ENCODE data around the gene SCGB1C2. TPM values are rescaled to one million over a fixed set of nuclear protein-coding genes. Genes with fewer than 3 reads are reported as not detected.
"Not testable (repeated sequence)": the region's sequence is repeated elsewhere in the genome, so short reads cannot be mapped to it uniquely, and the experiment has no call there.

The SCGB1C2 gene
- total RNA-seq, 1 experiment from 2014 or later, result not detected

- ChIA-PET CTCF (interaction anchor here (0.6 to 2.8 kb wide), 16 partner anchors 12 to 536 kb away, joined by 3 to 10 read pairs (median 3); no protein-coding TSS in a partner anchor), POLR2A (no interaction called here)
- Mint-ChIP-seq H3K4me1 (no peaks in the 10 kb centered on the region), H3K27ac (peak overlapping the region; percentile 69), H3K27me3 (ENCODE audit: low read depth) (no peaks in the 10 kb centered on the region), H3K9me3 (no peaks in the 10 kb centered on the region), H3K4me3 (no peak overlapping the region), H3K36me3 (no peaks in the 10 kb centered on the region)
- DNase-seq (ENCODE audit: low spot score), result peak; percentile 59
- TF ChIP-seq AFF4 (CRISPR knock-in tag; IDR thresholded peaks at IDR 0.05; ENCODE audit: borderline replicate concordance) (no peak), CREB1 (CRISPR knock-in tag; IDR thresholded peaks at IDR 0.05) (no peak), FOXJ3 (CRISPR knock-in tag; IDR thresholded peaks at IDR 0.05; ENCODE audit: borderline replicate concordance) (no peak), PRRX2 (CRISPR knock-in tag; IDR thresholded peaks at IDR 0.05) (no peak), CTCF (IDR thresholded peaks at IDR 0.05) (no peak), IRF2 (CRISPR knock-in tag; IDR thresholded peaks at IDR 0.05; ENCODE audit: borderline replicate concordance, low read depth) (no peak), ZBTB43 (CRISPR knock-in tag; IDR thresholded peaks at IDR 0.05) (no peak)
- ATAC-seq, result peak; percentile 77
Measured at GRCh38 chr17:164303-165235, 27.2 kb downstream of the SCGB1C2 start.

- Mint-ChIP-seq H3K9me3 (no peaks in the 10 kb centered on the region), H3K4me3 (no peak overlapping the region), H3K27me3 (ENCODE audit: low read depth) (no peaks in the 10 kb centered on the region), H3K27ac (no peak overlapping the region), H3K36me3 (no peaks in the 10 kb centered on the region), H3K4me1 (no peaks in the 10 kb centered on the region)
- no peak for TF ChIP-seq ZNF317 (CRISPR knock-in tag; IDR thresholded peaks at IDR 0.05; ENCODE audit: borderline replicate concordance, low read depth)
- no peak for TF ChIP-seq RELA (CRISPR knock-in tag; IDR thresholded peaks at IDR 0.05; ENCODE audit: borderline replicate concordance)
- no peak for TF ChIP-seq ZNF219 (CRISPR knock-in tag; IDR thresholded peaks at IDR 0.05; ENCODE audit: borderline replicate concordance)
- no peak for TF ChIP-seq ATF1 (CRISPR knock-in tag; IDR thresholded peaks at IDR 0.05)
- CTCF ChIA-PET, result interaction anchor here (1.3 to 2.8 kb wide), 2 partner anchors 143 to 240 kb away, joined by 3 to 9 read pairs; no protein-coding TSS in a partner anchor
- DNase-seq (ENCODE audit: low spot score) (no peak), ATAC-seq (no peak)
- POLR2A ChIA-PET, result no interaction called here
Measured at GRCh38 chr17:165939-166338, 28.6 kb downstream of the SCGB1C2 start.

GRCh38 chr17:168614-169013 is 31.2 kb downstream of the SCGB1C2 start:
- H3K36me3 Mint-ChIP-seq; DNase-seq (ENCODE audit: low spot score); CTCF ChIA-PET; POLR2A ChIA-PET; H3K4me1 Mint-ChIP-seq; H3K27ac Mint-ChIP-seq; H3K27me3 Mint-ChIP-seq (ENCODE audit: low read depth); ATAC-seq; H3K4me3 Mint-ChIP-seq; H3K9me3 Mint-ChIP-seq: not testable (repeated sequence)

Measured in WTC11 (cell line).